RWPE2 (cell line): Measurements from ENCODE around the gene PPP6R3.

Experiments used
- ATAC-seq: fragments of 200-7000 bp; cut with Tn5 transposase; 3 replicates; pipeline ENCODE4 v1.9.1; 2021; ENCODE audit warnings: low read depth
- DNase-seq: peaks from one replicate; pipeline ENCODE4 v3.0.0-alpha.2; 2020; ENCODE audit warnings: low spot score
- H3K27ac ChIP-seq: fragments of 450-650 bp; 2 replicates; pipeline ENCODE4 v1.5.1; 2017; ENCODE audit warnings: mild to moderate bottlenecking; ENCODE audit not compliant: poor library complexity, severe bottlenecking
- H3K27me3 ChIP-seq: fragments of 250-450 bp; sonication (Bioruptor Pico); 2 replicates; pipeline ENCODE4 v1.5.1; 2021; ENCODE audit warnings: mild to moderate bottlenecking, moderate library complexity; ENCODE audit not compliant: insufficient read depth, poor library complexity, severe bottlenecking
- H3K36me3 ChIP-seq: fragments of 250-450 bp; sonication (Bioruptor Pico); 2 replicates; pipeline ENCODE4 v1.5.1; 2020; ENCODE audit warnings: low read depth, mild to moderate bottlenecking, moderate library complexity
- H3K4me1 ChIP-seq: fragments of 250-450 bp; sonication (Bioruptor Pico); 2 replicates; pipeline ENCODE4 v1.5.1; 2021; ENCODE audit warnings: mild to moderate bottlenecking, moderate library complexity; ENCODE audit not compliant: insufficient read depth, poor library complexity, severe bottlenecking
- H3K4me3 ChIP-seq: fragments of 250-450 bp; sonication (Bioruptor Pico); 2 replicates; pipeline ENCODE4 v1.5.1; 2021; ENCODE audit warnings: mild to moderate bottlenecking, moderate library complexity; ENCODE audit not compliant: severe bottlenecking
- H3K9me3 ChIP-seq: fragments of 250-450 bp; sonication (Bioruptor Pico); 2 replicates; pipeline ENCODE4 v1.5.1; 2021; ENCODE audit warnings: mild to moderate bottlenecking, moderate library complexity; ENCODE audit not compliant: severe bottlenecking
- TF ChIP-seq, protein P1 (sequence below): fragments of 450-650 bp; IDR thresholded peaks from one replicate; pipeline ENCODE4 v1.5.1; 2017; ENCODE audit warnings: mild to moderate bottlenecking, moderate library complexity; ENCODE audit not compliant: poor library complexity, severe bottlenecking

The PPP6R3 gene

DNA sequence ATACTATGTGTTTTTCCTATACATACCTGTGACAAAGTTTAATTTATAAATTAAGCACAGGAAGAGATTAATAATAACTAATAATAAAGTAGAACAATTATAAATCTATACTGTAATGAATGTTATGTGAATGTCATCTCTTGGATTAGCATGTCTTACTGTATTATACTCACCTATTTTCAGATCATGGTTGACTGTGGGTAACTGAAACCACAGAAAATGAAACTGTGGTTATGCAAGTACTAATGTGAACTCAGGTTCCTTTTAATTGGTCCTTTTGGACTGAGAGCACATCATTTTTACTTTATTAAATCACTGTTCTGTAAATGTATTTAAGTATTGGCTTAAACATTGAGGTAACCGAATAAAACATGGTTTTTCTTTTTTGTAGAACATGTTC is 108.8 kb downstream of the PPP6R3 start:
- no peak overlapping the region for H3K27ac ChIP-seq
- TF ChIP-seq, protein P1, sequence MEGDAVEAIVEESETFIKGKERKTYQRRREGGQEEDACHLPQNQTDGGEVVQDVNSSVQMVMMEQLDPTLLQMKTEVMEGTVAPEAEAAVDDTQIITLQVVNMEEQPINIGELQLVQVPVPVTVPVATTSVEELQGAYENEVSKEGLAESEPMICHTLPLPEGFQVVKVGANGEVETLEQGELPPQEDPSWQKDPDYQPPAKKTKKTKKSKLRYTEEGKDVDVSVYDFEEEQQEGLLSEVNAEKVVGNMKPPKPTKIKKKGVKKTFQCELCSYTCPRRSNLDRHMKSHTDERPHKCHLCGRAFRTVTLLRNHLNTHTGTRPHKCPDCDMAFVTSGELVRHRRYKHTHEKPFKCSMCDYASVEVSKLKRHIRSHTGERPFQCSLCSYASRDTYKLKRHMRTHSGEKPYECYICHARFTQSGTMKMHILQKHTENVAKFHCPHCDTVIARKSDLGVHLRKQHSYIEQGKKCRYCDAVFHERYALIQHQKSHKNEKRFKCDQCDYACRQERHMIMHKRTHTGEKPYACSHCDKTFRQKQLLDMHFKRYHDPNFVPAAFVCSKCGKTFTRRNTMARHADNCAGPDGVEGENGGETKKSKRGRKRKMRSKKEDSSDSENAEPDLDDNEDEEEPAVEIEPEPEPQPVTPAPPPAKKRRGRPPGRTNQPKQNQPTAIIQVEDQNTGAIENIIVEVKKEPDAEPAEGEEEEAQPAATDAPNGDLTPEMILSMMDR = no peak
- ATAC-seq (no peak), DNase-seq (no peak)
- H3K4me1 ChIP-seq = no peaks in the 10 kb centered on the region
- H3K27me3 ChIP-seq = no peaks in the 10 kb centered on the region
- peaks cover 90% of the 10 kb centered on the region for H3K36me3 ChIP-seq
- H3K4me3 ChIP-seq = no peak overlapping the region
- no peaks in the 10 kb centered on the region for H3K9me3 ChIP-seq

DNA sequence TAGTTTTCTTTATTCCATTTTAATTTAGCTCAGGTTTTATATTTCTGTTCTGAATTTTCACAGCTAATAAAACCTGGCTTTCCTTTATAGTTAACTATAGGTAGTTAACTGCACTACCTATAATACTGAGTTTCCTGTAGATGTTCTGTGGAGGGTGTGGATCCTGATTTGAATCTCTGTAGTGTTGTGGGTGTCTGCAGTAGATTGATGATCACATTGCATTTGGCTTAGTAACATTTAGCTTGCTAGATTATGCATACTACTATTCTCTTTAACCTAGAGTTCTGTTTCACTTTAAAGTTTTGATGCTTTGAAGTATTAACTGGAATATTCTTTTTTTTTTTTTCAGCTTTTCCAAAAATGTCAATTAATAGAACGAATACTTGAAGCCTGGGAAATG is 110.1 kb downstream of the PPP6R3 start:
- Histone ChIP-seq H3K36me3 (peaks cover 92% of the 10 kb centered on the region), H3K4me1 (no peaks in the 10 kb centered on the region), H3K27ac (no peak overlapping the region), H3K9me3 (no peaks in the 10 kb centered on the region), H3K4me3 (no peak overlapping the region), H3K27me3 (no peaks in the 10 kb centered on the region)
- no peak for DNase-seq
- TF ChIP-seq, protein P1 = no peak
- ATAC-seq = no peak

DNA sequence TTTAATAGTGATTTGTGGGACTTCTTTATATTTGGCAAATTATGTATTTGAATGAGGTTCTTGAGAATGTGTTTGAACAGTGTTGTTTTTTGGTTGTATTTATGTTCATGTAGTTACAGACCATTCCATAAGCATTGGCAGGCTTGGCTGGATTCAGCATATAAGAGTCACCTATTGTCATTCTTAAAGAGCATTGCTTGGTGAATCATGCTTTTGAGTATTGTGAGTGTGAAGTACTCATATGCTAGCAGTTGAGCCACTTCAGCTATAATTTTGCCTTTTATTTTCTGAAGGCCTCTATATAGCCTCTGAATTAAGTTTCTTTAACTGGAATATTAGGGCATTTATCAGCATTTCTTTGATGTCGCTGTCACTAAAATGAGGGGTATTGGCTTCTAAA is 113.8 kb downstream of the PPP6R3 start:
- Histone ChIP-seq H3K27me3 (no peaks in the 10 kb centered on the region), H3K9me3 (no peaks in the 10 kb centered on the region), H3K27ac (no peak overlapping the region), H3K4me3 (no peak overlapping the region), H3K36me3 (peaks cover 94% of the 10 kb centered on the region), H3K4me1 (no peaks in the 10 kb centered on the region)
- TF ChIP-seq, protein P1 = no peak
- DNase-seq (no peak), ATAC-seq (peak; percentile 49; the same call in 2 of the 3 replicates)

DNA sequence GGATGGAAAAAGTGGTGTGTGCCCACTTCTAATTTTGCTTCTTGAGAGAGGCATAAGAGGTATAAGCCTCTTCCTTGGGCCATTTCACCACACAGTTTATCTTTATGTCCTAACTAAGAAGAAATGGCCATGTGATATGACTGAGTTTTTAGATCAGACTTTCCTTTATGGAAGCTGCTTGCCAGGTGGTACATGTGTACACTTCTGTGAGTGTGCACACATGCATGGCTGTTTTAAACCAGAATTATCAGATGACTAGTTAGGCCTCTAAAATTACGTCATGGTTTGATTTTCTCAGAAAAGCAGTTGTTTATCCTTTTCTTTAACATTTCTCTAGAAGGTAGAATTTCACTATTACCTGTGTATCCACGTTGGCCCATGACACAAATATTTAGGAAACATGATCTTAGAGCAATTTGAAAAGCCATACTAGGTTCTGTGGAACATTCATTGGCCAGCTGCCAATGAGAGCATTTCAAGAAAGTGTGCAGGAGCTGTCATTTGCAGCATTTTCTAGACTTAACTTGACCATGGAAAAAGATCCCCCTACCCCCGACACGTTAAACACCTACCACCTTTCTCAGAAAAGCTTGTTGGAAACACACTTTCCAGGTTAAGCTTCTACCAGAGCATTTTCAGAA is 114.6 kb downstream of the PPP6R3 start:
- Histone ChIP-seq H3K4me1 (no peaks in the 10 kb centered on the region), H3K27ac (no peak overlapping the region), H3K9me3 (no peaks in the 10 kb centered on the region), H3K4me3 (no peak overlapping the region), H3K36me3 (peaks cover 91% of the 10 kb centered on the region), H3K27me3 (no peaks in the 10 kb centered on the region)
- ATAC-seq = no peak
- DNase-seq = no peak
- TF ChIP-seq, protein P1 = no peak

DNA sequence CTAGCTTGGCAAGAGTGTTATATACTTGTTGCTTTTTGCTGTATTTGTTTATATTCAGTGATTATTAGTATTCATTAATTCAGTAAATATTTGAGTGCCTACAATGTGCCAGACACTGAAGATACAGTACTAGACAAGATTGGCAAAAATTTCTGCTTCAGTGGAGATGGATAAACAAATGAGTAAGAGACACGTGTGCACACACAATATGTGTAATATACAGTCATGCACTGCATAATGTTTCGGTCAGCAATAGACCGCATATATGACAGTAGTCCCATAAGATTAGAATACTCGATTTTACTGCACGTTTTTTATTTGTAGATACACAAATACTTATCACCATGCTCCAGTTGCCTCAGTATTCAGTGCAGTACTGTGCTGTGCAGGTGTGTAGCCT is 118.9 kb downstream of the PPP6R3 start:
- TF ChIP-seq, protein P1 = no peak
- H3K27me3 ChIP-seq = no peaks in the 10 kb centered on the region
- no peaks in the 10 kb centered on the region for H3K9me3 ChIP-seq
- H3K4me1 ChIP-seq = peaks cover 17% of the 10 kb centered on the region
- H3K4me3 ChIP-seq = no peak overlapping the region
- no peak overlapping the region for H3K27ac ChIP-seq
- ATAC-seq = no peak
- peaks cover 70% of the 10 kb centered on the region for H3K36me3 ChIP-seq
- no peak for DNase-seq
